Upper lobe of right lung (tissue), 1 donor: ENCODE measurements around the gene CEP76. TPM values are rescaled to one million over a fixed set of nuclear protein-coding genes. Genes with fewer than 3 reads are reported as not detected.

ENCODE experiments used
- ATAC-seq: fragments of 200-7000 bp; cut with Tn5 transposase; one replicate; pipeline ENCODE4 v1.9.1; 2020; ENCODE audit warnings: mild to moderate bottlenecking, moderate library complexity
- DNase-seq: peaks from one replicate; pipeline ENCODE4 v3.0.0-alpha.2; 2020
- H3K27ac ChIP-seq: fragments of 200-600 bp; one replicate; pipeline ENCODE4 v1.8.0; 2022
- H3K27me3 ChIP-seq: fragments of 200-600 bp; one replicate; pipeline ENCODE4 v1.8.0; 2022; ENCODE audit warnings: mild to moderate bottlenecking
- H3K36me3 ChIP-seq: fragments of 200-600 bp; one replicate; pipeline ENCODE4 v1.8.0; 2022
- H3K4me1 ChIP-seq: fragments of 200-600 bp; one replicate; pipeline ENCODE4 v1.8.0; 2022
- H3K4me3 ChIP-seq: fragments of 200-600 bp; one replicate; pipeline ENCODE4 v1.8.0; 2022; ENCODE audit warnings: mild to moderate bottlenecking
- H3K9me3 ChIP-seq: fragments of 200-600 bp; one replicate; pipeline ENCODE4 v1.8.0; 2022
- intact Hi-C: fragments of 100-400 bp; cut with DNase I; formaldehyde crosslinking; loops from one replicate; pipeline ENCODE4 v1.11.0; 2022
- total RNA-seq: library from RNA; stranded (reverse); fragmentation: NEBNext Ultra II Directional; extraction: Animal tissue kit (Norgen Biotek cat#: 25700); gene quantifications from one replicate; pipeline ENCODE4 v1.2.1, GENCODE V29; 2021
- TF ChIP-seq, protein P1 (sequence below): fragments of 200-600 bp; IDR thresholded peaks from one replicate; pipeline ENCODE4 v1.8.0; 2022; ENCODE audit warnings: antibody characterized with exemption
- donor health status: DM: no; HTN: yes; CAD: no; lungs with severe emphysema.

CEP76 gene
- total RNA-seq, 1 donor from 2014 or later, result 5.6 TPM

DNA sequence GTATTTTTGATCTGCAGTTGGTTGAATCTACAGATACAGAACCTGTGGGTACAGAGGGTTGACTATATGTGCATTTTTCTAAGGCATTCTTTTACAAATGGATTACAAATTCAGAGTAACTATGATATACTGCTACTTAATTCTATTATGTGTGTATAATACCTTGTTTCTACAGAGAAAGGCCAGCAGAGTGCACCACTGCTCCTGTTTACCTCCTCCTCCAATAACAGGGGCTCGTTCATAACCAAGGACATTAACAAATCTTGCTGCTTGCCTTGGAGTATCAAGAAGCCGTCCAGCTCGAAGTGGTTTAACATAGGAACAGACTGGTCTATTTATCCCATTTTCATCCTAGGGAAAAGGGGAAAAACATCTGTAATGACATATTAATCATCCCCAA, 16.4 kb downstream of the CEP76 start:
- Histone ChIP-seq H3K4me3 (no peak overlapping the region), H3K27me3 (no peaks in the 10 kb centered on the region), H3K27ac (no peak overlapping the region), H3K9me3 (no peaks in the 10 kb centered on the region), H3K36me3 (peaks cover 27% of the 10 kb centered on the region), H3K4me1 (no peaks in the 10 kb centered on the region)
- ATAC-seq (no peak), DNase-seq (no peak)
- TF ChIP-seq, protein P1, sequence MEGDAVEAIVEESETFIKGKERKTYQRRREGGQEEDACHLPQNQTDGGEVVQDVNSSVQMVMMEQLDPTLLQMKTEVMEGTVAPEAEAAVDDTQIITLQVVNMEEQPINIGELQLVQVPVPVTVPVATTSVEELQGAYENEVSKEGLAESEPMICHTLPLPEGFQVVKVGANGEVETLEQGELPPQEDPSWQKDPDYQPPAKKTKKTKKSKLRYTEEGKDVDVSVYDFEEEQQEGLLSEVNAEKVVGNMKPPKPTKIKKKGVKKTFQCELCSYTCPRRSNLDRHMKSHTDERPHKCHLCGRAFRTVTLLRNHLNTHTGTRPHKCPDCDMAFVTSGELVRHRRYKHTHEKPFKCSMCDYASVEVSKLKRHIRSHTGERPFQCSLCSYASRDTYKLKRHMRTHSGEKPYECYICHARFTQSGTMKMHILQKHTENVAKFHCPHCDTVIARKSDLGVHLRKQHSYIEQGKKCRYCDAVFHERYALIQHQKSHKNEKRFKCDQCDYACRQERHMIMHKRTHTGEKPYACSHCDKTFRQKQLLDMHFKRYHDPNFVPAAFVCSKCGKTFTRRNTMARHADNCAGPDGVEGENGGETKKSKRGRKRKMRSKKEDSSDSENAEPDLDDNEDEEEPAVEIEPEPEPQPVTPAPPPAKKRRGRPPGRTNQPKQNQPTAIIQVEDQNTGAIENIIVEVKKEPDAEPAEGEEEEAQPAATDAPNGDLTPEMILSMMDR, result no peak
- intact Hi-C loops, result no loop called here

- ATAC-seq (peak; percentile 100), DNase-seq (peak; percentile 73)
- Histone ChIP-seq H3K36me3 (peaks cover 32% of the 10 kb centered on the region), H3K4me3 (peak overlapping the region; percentile 33), H3K27me3 (no peaks in the 10 kb centered on the region), H3K27ac (peak overlapping the region; percentile 88), H3K4me1 (peaks cover 14% of the 10 kb centered on the region), H3K9me3 (no peaks in the 10 kb centered on the region)
- TF ChIP-seq, protein P1, result no peak
- intact Hi-C loops, result no loop called here
Observed at GRCh38 chr18:12679183-12679786, 23.2 kb downstream of the CEP76 start.

DNA sequence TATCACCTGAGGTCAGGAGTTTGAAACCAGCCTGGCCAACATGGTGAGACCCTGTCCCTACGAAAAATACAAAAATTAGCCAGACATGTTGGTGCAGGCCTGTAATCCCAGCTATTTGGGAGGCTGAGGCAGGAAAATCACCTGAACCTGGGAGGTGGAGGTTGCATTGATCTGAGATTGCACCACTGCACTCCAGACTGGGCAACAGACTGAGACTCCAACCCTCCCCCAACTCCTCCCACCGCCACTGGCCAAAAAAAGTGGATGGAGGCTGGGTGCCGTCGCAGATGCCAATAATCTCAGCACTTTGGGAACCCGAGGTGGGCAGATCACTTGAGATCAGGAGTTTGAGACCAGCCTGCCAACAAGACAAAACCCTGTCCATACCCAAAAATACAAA, 34.5 kb downstream of the CEP76 start:
- peaks cover 13% of the 10 kb centered on the region for H3K36me3 ChIP-seq
- H3K27ac ChIP-seq, result no peak overlapping the region
- ATAC-seq, result no peak
- H3K4me1 ChIP-seq, result no peaks in the 10 kb centered on the region
- no peak overlapping the region for H3K4me3 ChIP-seq
- TF ChIP-seq, protein P1, result no peak
- intact Hi-C loops, result no loop called here
- H3K27me3 ChIP-seq, result no peaks in the 10 kb centered on the region
- no peaks in the 10 kb centered on the region for H3K9me3 ChIP-seq
- DNase-seq, result no peak

DNA sequence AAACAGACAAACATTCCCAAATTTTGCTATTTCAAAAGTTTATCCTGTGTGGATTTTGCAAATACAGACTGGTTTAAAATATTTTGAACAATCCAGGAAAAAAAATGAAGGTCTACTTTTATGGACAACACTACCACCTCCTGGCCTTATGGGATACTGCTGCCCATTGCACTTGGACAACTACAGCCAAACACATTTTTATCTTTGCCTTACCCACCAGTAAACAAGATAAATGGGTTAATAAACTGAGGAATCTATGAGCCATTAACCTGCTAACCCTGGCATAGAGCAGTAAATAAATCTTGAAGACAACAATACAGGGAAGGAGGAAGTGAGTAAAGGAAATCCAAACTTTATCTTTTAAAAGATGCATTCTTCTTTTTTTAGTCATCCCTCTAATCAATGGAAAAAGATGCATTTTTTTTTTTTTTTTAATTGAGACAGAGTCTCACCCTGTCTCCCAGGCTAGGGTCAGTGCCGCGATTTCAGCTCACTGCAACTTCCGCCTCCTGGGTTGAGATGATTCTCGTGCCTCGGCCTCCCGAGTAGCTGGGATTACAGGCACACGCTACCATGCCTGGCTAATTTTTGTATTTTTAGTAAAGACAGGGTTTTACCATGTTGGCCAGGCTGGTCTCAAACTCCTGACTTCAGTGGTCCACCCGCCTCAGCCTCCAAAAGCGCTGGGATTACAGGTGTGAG, 42.5 kb downstream of the CEP76 start:
- ATAC-seq, result peak; percentile 48
- no peaks in the 10 kb centered on the region for H3K27me3 ChIP-seq
- TF ChIP-seq, protein P1, result peak; percentile 91
- intact Hi-C loops, result loop anchor here (5.0 kb wide), 1 partner anchor 268 kb away; no protein-coding TSS in a partner anchor
- H3K9me3 ChIP-seq, result no peaks in the 10 kb centered on the region
- no peaks in the 10 kb centered on the region for H3K36me3 ChIP-seq
- DNase-seq, result no peak
- H3K4me1 ChIP-seq, result peaks cover 13% of the 10 kb centered on the region
- H3K27ac ChIP-seq, result no peak overlapping the region
- no peak overlapping the region for H3K4me3 ChIP-seq

GRCh38 chr18:12658426-12659138, 43.9 kb downstream of the CEP76 start:
- Histone ChIP-seq H3K27me3 (no peaks in the 10 kb centered on the region), H3K9me3 (no peaks in the 10 kb centered on the region), H3K4me1 (peaks cover 18% of the 10 kb centered on the region), H3K27ac (peak overlapping the region; percentile 76), H3K36me3 (no peaks in the 10 kb centered on the region), H3K4me3 (peak overlapping the region; percentile 78)
- TF ChIP-seq, protein P1, result no peak
- DNase-seq (peak; percentile 79), ATAC-seq (peak; percentile 59)
- intact Hi-C loops, result no loop called here
